ENCODE results near the gene FLT3.

- no peak for TF ChIP-seq POLR2A (IDR thresholded peaks at IDR 0.05; ENCODE audit: low read depth, low read length)
- TF ChIP-seq IKZF2 (IDR thresholded peaks at IDR 0.05): no peak
- TF ChIP-seq SP1 (IDR thresholded peaks at IDR 0.05; ENCODE audit: low read depth, low read length): no peak
These were observed 111.9 kb downstream of the FLT3 start, which contains the start of gene URAD for GRCh38 chr13:27988520-27988919.
